C4-2B (cell line): ENCODE measurements around the gene RPH3AL.
"Not testable (repeated sequence)": the region's sequence is repeated elsewhere in the genome, so short reads cannot be mapped to it uniquely, and the experiment has no call there.

Experiments used
- H3K27ac ChIP-seq: fragments of 450-650 bp; 2 replicates; pipeline ENCODE4 v1.5.1; 2017
- ZFX ChIP-seq: fragments of 450-650 bp; IDR thresholded peaks from 2 replicates; pipeline ENCODE4 v1.6.1; 2017
- TF ChIP-seq, protein P1 (sequence below): fragments of 450-650 bp; conservative IDR thresholded peaks from 2 replicates; pipeline ENCODE4 v1.5.1; 2017; ENCODE audit warnings: mild to moderate bottlenecking

The RPH3AL gene

DNA sequence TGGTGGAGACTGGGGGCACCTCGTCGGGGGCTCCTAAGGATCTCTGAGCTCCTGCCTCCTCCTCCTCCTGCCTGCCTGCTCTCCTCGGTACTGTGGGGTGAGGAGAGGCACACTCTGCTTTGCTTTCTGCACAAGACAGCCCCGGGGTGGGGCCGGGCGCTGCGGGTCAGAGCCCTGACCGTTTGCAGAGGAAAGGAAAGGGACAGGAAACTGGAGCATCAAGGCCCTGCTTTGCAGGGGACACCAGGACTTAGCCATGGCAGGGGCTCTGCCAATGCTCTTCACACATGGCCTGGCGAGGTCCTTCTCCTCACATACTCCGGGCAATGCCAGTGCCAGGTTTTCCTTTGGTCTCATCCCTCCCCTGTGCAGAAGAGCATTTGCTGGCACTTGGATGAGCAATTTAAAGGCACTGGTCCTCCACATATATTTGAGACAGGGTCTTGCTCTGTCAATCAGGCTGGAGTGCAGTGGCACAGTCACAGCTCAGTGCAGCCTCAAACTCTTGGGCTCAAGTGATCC is 147.4 kb downstream of the RPH3AL start:
- H3K27ac ChIP-seq = no peak overlapping the region
- no peak for TF ChIP-seq ZFX
- TF ChIP-seq, protein P1, sequence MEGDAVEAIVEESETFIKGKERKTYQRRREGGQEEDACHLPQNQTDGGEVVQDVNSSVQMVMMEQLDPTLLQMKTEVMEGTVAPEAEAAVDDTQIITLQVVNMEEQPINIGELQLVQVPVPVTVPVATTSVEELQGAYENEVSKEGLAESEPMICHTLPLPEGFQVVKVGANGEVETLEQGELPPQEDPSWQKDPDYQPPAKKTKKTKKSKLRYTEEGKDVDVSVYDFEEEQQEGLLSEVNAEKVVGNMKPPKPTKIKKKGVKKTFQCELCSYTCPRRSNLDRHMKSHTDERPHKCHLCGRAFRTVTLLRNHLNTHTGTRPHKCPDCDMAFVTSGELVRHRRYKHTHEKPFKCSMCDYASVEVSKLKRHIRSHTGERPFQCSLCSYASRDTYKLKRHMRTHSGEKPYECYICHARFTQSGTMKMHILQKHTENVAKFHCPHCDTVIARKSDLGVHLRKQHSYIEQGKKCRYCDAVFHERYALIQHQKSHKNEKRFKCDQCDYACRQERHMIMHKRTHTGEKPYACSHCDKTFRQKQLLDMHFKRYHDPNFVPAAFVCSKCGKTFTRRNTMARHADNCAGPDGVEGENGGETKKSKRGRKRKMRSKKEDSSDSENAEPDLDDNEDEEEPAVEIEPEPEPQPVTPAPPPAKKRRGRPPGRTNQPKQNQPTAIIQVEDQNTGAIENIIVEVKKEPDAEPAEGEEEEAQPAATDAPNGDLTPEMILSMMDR = no peak

DNA sequence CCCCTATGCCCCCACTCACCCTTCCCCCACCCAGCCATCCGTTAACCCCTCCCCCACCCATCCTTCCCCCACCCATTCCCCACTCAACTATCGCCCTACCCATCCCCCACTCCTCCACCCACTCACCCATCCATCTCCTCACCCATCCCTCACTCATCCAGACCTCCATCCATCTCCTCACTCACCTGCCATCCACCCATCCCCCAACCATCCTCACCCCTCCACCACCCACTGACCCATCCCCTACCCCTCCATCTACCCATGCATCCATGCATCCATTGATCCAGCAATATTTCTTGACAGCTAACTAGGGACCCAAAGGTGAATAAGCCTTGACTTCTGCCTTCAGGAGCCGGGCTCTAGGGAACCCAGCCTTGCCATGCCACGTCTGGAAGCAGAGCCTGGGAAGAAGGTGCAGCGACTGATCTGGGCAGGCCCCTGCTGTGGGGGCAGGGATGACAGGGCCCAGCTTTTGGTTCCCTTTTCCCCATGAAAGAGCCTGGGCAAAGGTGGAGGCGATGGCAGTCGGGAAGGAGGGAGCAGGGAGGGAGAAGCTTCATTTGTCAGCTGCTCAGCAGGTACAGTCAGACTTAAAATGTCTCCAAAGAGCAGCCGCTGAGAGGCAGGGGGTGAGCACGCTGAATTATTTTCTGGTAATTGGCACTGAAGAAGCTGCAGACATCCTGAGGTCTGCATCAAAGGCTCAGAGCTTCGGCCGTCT is 148.0 kb downstream of the RPH3AL start:
- H3K27ac ChIP-seq = no peak overlapping the region
- TF ChIP-seq ZFX = no peak

DNA sequence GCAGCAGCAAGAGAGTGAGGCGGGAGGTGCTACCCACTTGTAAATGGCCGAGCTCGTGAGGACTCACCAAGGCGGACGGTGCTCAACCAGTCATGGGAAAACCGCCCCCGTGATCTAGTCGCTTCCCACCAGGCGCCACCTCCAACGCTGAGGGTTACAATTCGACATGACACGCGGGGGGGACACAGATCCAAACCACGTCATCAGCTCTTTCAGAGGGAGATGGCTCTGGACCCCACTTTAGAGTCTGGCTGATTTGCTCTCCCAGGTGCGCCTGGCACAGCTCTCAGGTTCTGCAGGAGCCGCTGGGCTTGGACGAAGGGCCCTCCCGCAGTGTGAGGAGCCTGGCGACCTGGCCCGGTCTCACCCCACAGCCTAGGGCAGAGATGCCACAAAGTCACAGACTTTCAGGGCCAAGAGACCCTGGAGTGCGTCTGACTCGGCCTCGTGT is 150.1 kb downstream of the RPH3AL start:
- H3K27ac ChIP-seq = no peak overlapping the region
- no peak for TF ChIP-seq ZFX
- TF ChIP-seq, protein P1 = no peak

DNA sequence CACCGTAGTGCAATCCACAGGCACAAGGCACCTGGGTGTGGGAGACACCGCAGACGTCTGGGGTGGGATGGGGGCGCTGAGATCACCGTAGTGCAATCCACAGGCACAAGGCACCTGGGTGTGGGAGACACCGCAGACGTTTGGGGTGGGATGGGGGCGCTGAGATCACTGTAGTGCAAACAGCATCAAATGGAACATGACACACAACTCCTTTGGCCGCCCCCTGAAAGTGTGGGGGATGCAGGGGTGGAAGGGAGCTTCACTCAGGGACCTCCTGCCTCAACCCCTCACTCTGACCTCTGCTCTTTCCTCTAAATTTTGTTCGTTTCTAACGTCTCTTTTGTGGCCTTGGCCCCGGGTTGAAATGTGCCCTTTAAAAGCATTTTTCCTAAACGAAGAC is 150.9 kb downstream of the RPH3AL start:
- H3K27ac ChIP-seq = not testable (repeated sequence)

DNA sequence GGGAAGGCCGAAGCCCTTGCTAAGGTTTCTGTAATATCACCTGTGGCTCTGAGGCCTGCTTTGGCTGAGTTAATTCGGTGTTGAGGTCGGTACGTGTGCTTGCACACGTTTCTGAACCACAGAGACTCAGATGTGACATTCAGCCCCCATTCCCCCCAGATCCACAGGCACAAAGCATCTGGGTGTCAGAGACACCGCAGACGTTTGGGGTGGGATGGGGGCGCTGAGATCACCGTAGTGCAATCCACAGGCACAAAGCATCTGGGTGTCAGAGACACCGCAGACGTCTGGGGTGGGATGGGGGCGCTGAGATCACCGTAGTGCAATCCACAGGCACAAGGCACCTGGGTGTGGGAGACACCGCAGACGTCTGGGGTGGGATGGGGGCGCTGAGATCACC is 151.3 kb downstream of the RPH3AL start:
- H3K27ac ChIP-seq = not testable (repeated sequence)

DNA sequence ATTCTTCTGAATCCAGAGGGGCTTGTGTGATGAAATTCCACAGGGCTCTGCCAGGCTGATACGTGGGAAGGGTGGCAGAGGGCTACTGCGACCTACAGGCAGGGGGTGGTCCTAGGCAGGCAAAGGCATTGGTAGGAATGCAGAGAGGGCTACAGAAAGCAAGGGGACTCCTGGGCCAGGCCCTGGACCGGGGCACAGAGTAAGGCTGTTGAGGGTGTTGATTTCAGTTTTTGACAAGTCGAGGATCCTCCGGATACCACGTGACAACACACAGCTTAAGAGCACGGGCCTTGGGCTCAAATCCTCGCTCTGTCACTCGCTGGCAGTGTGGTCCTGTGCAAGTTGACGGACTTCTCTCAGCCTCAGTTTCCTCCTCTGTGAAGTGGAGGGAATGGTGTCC is 152.0 kb downstream of the RPH3AL start:
- TF ChIP-seq, protein P1 = no peak
- no peak for TF ChIP-seq ZFX
- H3K27ac ChIP-seq = no peak overlapping the region

DNA sequence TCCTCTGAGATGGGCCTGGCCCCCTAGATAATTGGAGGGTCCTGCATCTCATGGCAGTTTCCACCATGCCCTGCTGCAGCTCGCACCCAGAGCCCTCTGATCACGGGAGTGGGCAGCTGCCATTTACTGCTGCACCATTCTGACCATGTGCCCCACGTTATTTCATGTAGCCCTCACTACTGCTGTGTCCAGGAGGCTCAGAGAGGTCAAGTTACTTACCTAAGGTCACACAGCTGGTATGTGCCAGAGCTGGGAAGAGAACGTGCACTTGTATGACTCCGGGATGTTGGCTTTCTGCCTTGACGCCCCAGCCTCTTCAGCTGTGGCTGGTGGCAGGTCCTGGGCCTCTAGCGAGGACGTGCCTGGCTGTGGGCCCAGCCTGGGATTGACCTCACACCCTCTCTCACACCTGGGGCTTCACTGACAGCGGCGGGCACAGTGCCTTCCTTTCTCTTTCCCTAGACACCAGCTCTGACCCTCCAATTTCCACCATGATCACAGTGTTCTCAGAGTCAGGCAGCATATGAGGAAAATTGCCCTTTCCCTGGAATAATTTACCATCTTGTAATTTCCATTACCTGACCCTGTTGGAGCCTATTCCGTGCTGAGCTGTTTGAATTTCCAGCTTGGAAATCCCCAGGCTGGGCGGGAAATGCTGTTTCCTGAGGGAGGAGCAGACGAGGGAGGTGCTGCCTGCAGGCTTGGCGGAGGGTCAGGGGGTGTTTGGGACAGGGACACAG is 152.6 kb downstream of the RPH3AL start:
- no peak overlapping the region for H3K27ac ChIP-seq

DNA sequence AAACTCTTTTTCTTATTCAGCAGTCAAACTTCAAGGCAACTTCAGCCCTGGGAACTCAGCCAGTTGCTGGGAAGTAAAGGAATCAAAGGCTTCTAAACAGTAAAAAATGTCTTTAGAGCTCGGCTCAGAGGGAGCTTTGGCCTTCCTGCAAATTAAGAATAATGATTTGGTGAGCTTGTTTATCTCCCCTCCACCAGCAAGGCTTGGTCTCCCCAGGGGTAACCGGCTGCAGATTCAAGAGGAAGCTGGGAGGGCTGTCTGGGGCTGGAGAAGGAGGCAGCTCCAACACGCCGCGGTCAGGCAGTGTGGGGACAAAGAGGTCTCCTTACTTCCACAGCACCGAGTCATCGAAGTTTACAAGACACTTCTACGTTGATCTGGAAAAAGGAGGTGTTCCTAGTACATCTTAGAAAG is 153.4 kb downstream of the RPH3AL start:
- H3K27ac ChIP-seq = no peak overlapping the region

More for the DNA sequence above, 152.6 kb downstream of the RPH3AL start:
- TF ChIP-seq ZFX = no peak
- TF ChIP-seq, protein P1 = no peak

DNA sequence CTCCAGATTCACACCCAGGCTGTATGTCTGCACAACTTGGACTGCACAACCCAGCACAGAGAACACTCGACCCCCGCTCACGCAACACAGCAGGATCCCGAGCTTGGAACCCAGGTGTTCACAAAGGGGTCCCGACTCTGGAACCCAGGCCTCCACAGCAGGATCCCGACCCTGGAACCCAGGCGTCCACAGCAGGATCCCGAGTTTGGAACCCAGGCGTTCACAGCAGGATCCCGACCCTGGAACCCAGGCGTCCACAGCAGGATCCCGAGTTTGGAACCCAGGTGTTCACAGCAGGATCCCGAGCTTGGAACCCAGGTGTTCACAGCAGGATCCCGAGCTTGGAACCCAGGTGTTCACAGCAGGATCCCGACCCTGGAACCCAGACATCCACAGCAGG is 154.4 kb downstream of the RPH3AL start:
- H3K27ac ChIP-seq = not testable (repeated sequence)

More for the DNA sequence above, 153.4 kb downstream of the RPH3AL start:
- TF ChIP-seq, protein P1 = no peak
- no peak for TF ChIP-seq ZFX
